H1 (cell line): Measurements from ENCODE around the gene NMT1. TPM values are rescaled to one million over a fixed set of nuclear protein-coding genes. Genes with fewer than 3 reads are reported as not detected.

Experiments used
- CTCF ChIA-PET: fragments of 300-600 bp; sonication (Branson Sonifier 250); formaldehyde crosslinking; loops from one replicate; lab custom pipeline; 2021; ENCODE audit not compliant: partially characterized antibody; lab: Charles Lee
- POLR2A ChIA-PET: fragments of 300-600 bp; sonication (Branson Sonifier 250); formaldehyde crosslinking; loops from one replicate; lab custom pipeline; 2021; ENCODE audit warnings: inconsistent platforms; ENCODE audit not compliant: partially characterized antibody; lab: Charles Lee
- DNase-seq, 2 experiments: peaks; one replicate each; pipeline versions ENCODE4 v3.0.0 to v3.0.0-alpha.2; 2010 to 2022; ENCODE audit warnings: low spot score in 2 of 2, low read depth in 1 of 2, mixed read lengths in 1 of 2
- FAIRE-seq: peaks from 2 replicates; lab custom pipeline; 2011; peaks lifted over from hg19 to GRCh38; lab: Jason Lieb, UNC
- H2AFZ ChIP-seq: 2 replicates; pipeline ENCODE4 v1.8.1; 2012; ENCODE audit warnings: low read length, inconsistent platforms
- H2AK5ac ChIP-seq: 2 replicates; pipeline ENCODE4 v1.6.1; 2013; ENCODE audit warnings: low read depth, low read length
- H2BK120ac ChIP-seq: replicated peaks from 2 replicates; pipeline ENCODE3; 2013; ENCODE audit warnings: low read depth, low read length, inconsistent platforms
- H2BK12ac ChIP-seq: 2 replicates; pipeline ENCODE4 v1.6.1; 2013; ENCODE audit warnings: low read depth, low read length
- H2BK15ac ChIP-seq: 2 replicates; pipeline ENCODE4 v1.6.1; 2013; ENCODE audit warnings: low read length
- H2BK20ac ChIP-seq: 2 replicates; pipeline ENCODE4 v1.6.1; 2013; ENCODE audit warnings: low read length
- H2BK5ac ChIP-seq: 2 replicates; pipeline ENCODE4 v1.6.1; 2013; ENCODE audit warnings: low read depth, low read length
- H3K14ac ChIP-seq: 2 replicates; pipeline ENCODE4 v1.6.1; 2013; ENCODE audit warnings: inconsistent platforms; ENCODE audit not compliant: insufficient read length
- H3K18ac ChIP-seq: 2 replicates; pipeline ENCODE4 v1.6.1; 2013; ENCODE audit warnings: low read length; ENCODE audit errors: extremely low read depth
- H3K23ac ChIP-seq: 2 replicates; pipeline ENCODE4 v1.6.1; 2013; ENCODE audit warnings: inconsistent platforms; ENCODE audit not compliant: insufficient read length
- H3K23me2 ChIP-seq: 2 replicates; pipeline ENCODE4 v1.6.1; 2013; ENCODE audit warnings: low read depth, low read length
- H3K27ac ChIP-seq: 2 replicates; pipeline ENCODE4 v1.6.1; 2011; ENCODE audit warnings: low read depth, low read length, inconsistent platforms
- H3K27me3 ChIP-seq, 4 experiments: replicated peaks in 1 of 4; 1 replicate in 1 of 4; 2 replicates in 3 of 4; pipeline versions ENCODE4 v1.6.1 to v1.8.1; 2011 to 2013; ENCODE audit warnings: low read length in 3 of 4, mild to moderate bottlenecking in 3 of 4, inconsistent platforms in 2 of 4, mixed read lengths in 2 of 4, moderate library complexity in 1 of 4; ENCODE audit not compliant: control insufficient read depth in 3 of 4, insufficient read depth in 3 of 4; ENCODE audit errors: extremely low read depth in 1 of 4
- H3K36me3 ChIP-seq, 4 experiments: 2 replicates each; pipeline versions ENCODE4 v1.6.1 to v1.8.1; 2011 to 2013; ENCODE audit warnings: mild to moderate bottlenecking in 4 of 4, low read length in 3 of 4, moderate library complexity in 2 of 4, control low read depth in 1 of 4, inconsistent platforms in 1 of 4; ENCODE audit not compliant: insufficient read depth in 4 of 4, control insufficient read depth in 2 of 4
- H3K4ac ChIP-seq: replicated peaks from 2 replicates; pipeline ENCODE3; 2013; ENCODE audit warnings: low read length, low read depth, mixed read lengths, inconsistent platforms; ENCODE audit not compliant: insufficient read length
- H3K4me1 ChIP-seq, 4 experiments: replicated peaks in 1 of 4; 1 replicate in 1 of 4; 2 replicates in 3 of 4; pipeline versions ENCODE4 v1.6.1 to v1.8.1; 2011 to 2013; ENCODE audit warnings: low read length in 3 of 4, inconsistent platforms in 2 of 4, mixed read lengths in 1 of 4; ENCODE audit not compliant: insufficient read depth in 4 of 4, control insufficient read depth in 3 of 4
- H3K4me2 ChIP-seq, 2 experiments: 2 replicates each; pipeline versions ENCODE4 v1.6.1 to v1.8.1; 2011 to 2013; ENCODE audit warnings: low read depth in 2 of 2, low read length in 2 of 2, control low read depth in 1 of 2, inconsistent platforms in 1 of 2, mild to moderate bottlenecking in 1 of 2; ENCODE audit not compliant: insufficient read depth in 1 of 2
- H3K4me3 ChIP-seq, 4 experiments: fragments of 200-600, 300-600 bp in 1 of 4; sonication (generic), shearing (Covaris generic), sonication (Bioruptor Twin) in 1 of 4; 2 replicates each; pipeline versions ENCODE4 v1.5.1 to v1.8.1; 2011 to 2016; ENCODE audit warnings: low read length in 4 of 4, low read depth in 3 of 4, control low read depth in 2 of 4, inconsistent platforms in 2 of 4, mild to moderate bottlenecking in 2 of 4, mixed read lengths in 1 of 4, moderate library complexity in 1 of 4; ENCODE audit not compliant: insufficient read depth in 2 of 4; ENCODE audit errors: extremely low read depth in 1 of 4
- H3K56ac ChIP-seq: replicated peaks from 2 replicates; pipeline ENCODE3; 2013; ENCODE audit warnings: low read depth, mild to moderate bottlenecking, mixed read lengths, low read length, inconsistent platforms; ENCODE audit not compliant: insufficient read length
- H3K79me1 ChIP-seq: 2 replicates; pipeline ENCODE4 v1.6.1; 2013; ENCODE audit warnings: low read depth, low read length, control low read depth
- H3K79me2 ChIP-seq, 2 experiments: 2 replicates each; pipeline versions ENCODE4 v1.6.1 to v1.8.1; 2012 to 2013; ENCODE audit warnings: low read length in 2 of 2, mild to moderate bottlenecking in 2 of 2, inconsistent platforms in 1 of 2; ENCODE audit not compliant: insufficient read depth in 2 of 2, control insufficient read depth in 1 of 2
- H3K9ac ChIP-seq, 4 experiments: replicated peaks in 1 of 4; 1 replicate in 1 of 4; 2 replicates in 3 of 4; pipeline versions ENCODE4 v1.6.1 to v1.8.1; 2011 to 2013; ENCODE audit warnings: low read depth in 3 of 4, low read length in 3 of 4, control low read depth in 2 of 4, mild to moderate bottlenecking in 2 of 4, moderate library complexity in 2 of 4, inconsistent platforms in 1 of 4; ENCODE audit errors: extremely low read depth in 1 of 4
- H3K9me3 ChIP-seq, 2 experiments: 2 replicates each; pipeline versions ENCODE4 v1.6.1 to v1.8.1; 2012 to 2013; ENCODE audit warnings: mild to moderate bottlenecking in 2 of 2, moderate library complexity in 2 of 2, control low read depth in 1 of 2, inconsistent platforms in 1 of 2, low read depth in 1 of 2, low read length in 1 of 2, mixed read lengths in 1 of 2; ENCODE audit not compliant: insufficient read depth in 2 of 2
- H4K20me1 ChIP-seq, 2 experiments: replicated peaks in 1 of 2; 2 replicates each; pipeline versions ENCODE3 to v1.8.1; 2011 to 2013; ENCODE audit warnings: inconsistent platforms in 2 of 2, low read length in 2 of 2, mild to moderate bottlenecking in 1 of 2; ENCODE audit not compliant: insufficient read depth in 2 of 2, control insufficient read depth in 1 of 2
- H4K5ac ChIP-seq: 2 replicates; pipeline ENCODE4 v1.6.1; 2013; ENCODE audit warnings: low read length, low read depth, mixed read lengths, inconsistent platforms; ENCODE audit not compliant: insufficient read length
- H4K8ac ChIP-seq: 2 replicates; pipeline ENCODE4 v1.8.0; 2013; ENCODE audit warnings: mild to moderate bottlenecking, moderate library complexity, low read length, inconsistent platforms; ENCODE audit not compliant: insufficient read depth; ENCODE audit errors: extremely low read depth
- H4K91ac ChIP-seq: replicated peaks from 2 replicates; pipeline ENCODE3; 2013; ENCODE audit warnings: low read length, mixed read lengths, inconsistent platforms; ENCODE audit not compliant: insufficient read length
- MAX ChIP-seq: IDR thresholded peaks from 2 replicates; pipeline ENCODE4 v1.6.1; 2012; ENCODE audit warnings: inconsistent platforms
- NANOG ChIP-seq: IDR thresholded peaks from 2 replicates; pipeline ENCODE4 v1.6.1; 2011; ENCODE audit warnings: low read length, low read depth, mild to moderate bottlenecking, inconsistent platforms; ENCODE audit not compliant: insufficient read depth, poor library complexity, severe bottlenecking
- SIRT6 ChIP-seq: IDR thresholded peaks from one replicate; pipeline ENCODE4 v1.7.1; 2012; ENCODE audit warnings: low read length, inconsistent platforms
- SP2 ChIP-seq: IDR thresholded peaks from 2 replicates; pipeline ENCODE4 v1.6.1; 2012; ENCODE audit warnings: mild to moderate bottlenecking, low read length, inconsistent platforms
- USF2 ChIP-seq: IDR thresholded peaks from 2 replicates; pipeline ENCODE4 v1.6.1; 2011; ENCODE audit warnings: low read length, improper control_type of control experiment
- WGBS, 2 experiments: shearing (Covaris generic) in 1 of 2; methylation state at CpG; one replicate each; pipeline versions ENCODE4 v1.1.6 to v1.1.7; 2013 to 2015; ENCODE audit warnings: low lambda C conversion rate in 2 of 2, mixed read lengths in 2 of 2, inconsistent platforms in 1 of 2, low coverage in 1 of 2, missing lambda C conversion rate in 1 of 2; ENCODE audit not compliant: insufficient replicate concordance in 2 of 2, insufficient coverage in 1 of 2, insufficient read length in 1 of 2; ENCODE audit errors: extremely low coverage in 1 of 2, missing lambda C conversion rate in 1 of 2; 5-methylcytosine and 5-hydroxymethylcytosine counted together
- polyA plus RNA-seq, 7 experiments: library from polyadenylated mRNA; depleted of rRNA in 3 of 7; stranded (reverse) in 5 of 7; unstranded in 2 of 7; fragments of >200 nt in 5 of 7; fragments of 200-250 nt in 2 of 7; gene quantifications; 1 replicate in 5 of 7; 2 replicates in 1 of 7; 4 replicates in 1 of 7; pipeline versions ENCODE4 v1.2.1 to v1.2.3, GENCODE V29; 2011 to 2013; ENCODE audit warnings: missing spikeins in 2 of 7, mixed read lengths in 2 of 7
- total RNA-seq: library from RNA; stranded (reverse); fragmentation: NEBNext Ultra II Directional; extraction: Animal tissue kit (Norgen Biotek cat#: 25700); gene quantifications from 2 replicates; pipeline ENCODE4 v1.2.1, GENCODE V29; 2021

The NMT1 gene
- total and polyA plus RNA-seq, 2 of the 8 experiments (the other 6 are each of a cell fraction or from before 2014, with no cell fraction given), result 42.9 to 149 TPM

- DNase-seq (no peak), FAIRE-seq (no peak)
- H2BK12ac ChIP-seq, result no peak overlapping the region
- H3K14ac ChIP-seq, result no peak overlapping the region
- no peak overlapping the region for H3K27ac ChIP-seq
- no peak overlapping the region for H2AFZ ChIP-seq
- H3K23me2 ChIP-seq, result no peaks in the 10 kb centered on the region
- H3K4me3 ChIP-seq, result no peak overlapping the region
- no peak overlapping the region for H4K5ac ChIP-seq
- ChIA-PET POLR2A (interaction anchor here (1.0 to 1.7 kb wide), 3 partner anchors 9 to 46 kb away, joined by 3 to 6 read pairs (median 3); partner anchors contain the start of gene HEXIM1), CTCF (interaction anchor here (1.0 to 8.1 kb wide), 4 partner anchors 16 to 182 kb away, joined by 3 to 50 read pairs (median 3); partner anchors contain the start of gene ACBD4)
- no peaks in the 10 kb centered on the region for H3K27me3 ChIP-seq
- no peak overlapping the region for H3K23ac ChIP-seq
- no peak overlapping the region for H3K18ac ChIP-seq
- H3K4me2 ChIP-seq, result no peak overlapping the region
- no peak overlapping the region for H3K4ac ChIP-seq
- H3K9ac ChIP-seq, result no peak overlapping the region
- no peaks in the 10 kb centered on the region; a peak in 1 of 7 replicates for H3K4me1 ChIP-seq
- H3K9me3 ChIP-seq, result no peaks in the 10 kb centered on the region
- H2BK120ac ChIP-seq, result no peak overlapping the region
- H2BK20ac ChIP-seq, result no peak overlapping the region
- H2AK5ac ChIP-seq, result no peak overlapping the region
- no peak overlapping the region for H2BK15ac ChIP-seq
- no peak overlapping the region for H3K56ac ChIP-seq
- no peak overlapping the region for H4K91ac ChIP-seq
- 91% methylated on average over 9 of the region's 9 CpGs; no CpG with 5 or more reads in 1 of the 2 experiments for WGBS, 2 experiments
- no peaks in the 10 kb centered on the region; the same call in 1 of the 2 replicates for H3K79me1 ChIP-seq
- peaks cover 43 to 72% (median 63%) of the 10 kb centered on the region in 4 experiments for H3K36me3 ChIP-seq
- H3K79me2 ChIP-seq, result no peaks in the 10 kb centered on the region
- no peak overlapping the region for H4K8ac ChIP-seq
- peaks cover 3 to 8% of the 10 kb centered on the region in 2 experiments for H4K20me1 ChIP-seq
- H2BK5ac ChIP-seq, result no peak overlapping the region
- TF ChIP-seq MAX, result no peak
- no peak for TF ChIP-seq SIRT6
- TF ChIP-seq SP2, result no peak
- no peak for TF ChIP-seq USF2
- TF ChIP-seq NANOG, result no peak
These were observed 41.7 kb downstream of the NMT1 start for GRCh38 chr17:45102856-45103255.
